Activated CD8-positive, alpha-beta memory T cell treated with anti-CD3 and anti-CD28 coated beads, Interleukin-2, amount 50 U/mL, for 4 hours (primary cell): ENCODE data around the gene ABHD8.
A peak's percentile ranks its signal among the peaks of the same experiment; 100 is the strongest.

Source experiments
- DNase-seq: peaks from one replicate; pipeline ENCODE4 v3.0.0-alpha.2; 2020

The ABHD8 gene

DNA sequence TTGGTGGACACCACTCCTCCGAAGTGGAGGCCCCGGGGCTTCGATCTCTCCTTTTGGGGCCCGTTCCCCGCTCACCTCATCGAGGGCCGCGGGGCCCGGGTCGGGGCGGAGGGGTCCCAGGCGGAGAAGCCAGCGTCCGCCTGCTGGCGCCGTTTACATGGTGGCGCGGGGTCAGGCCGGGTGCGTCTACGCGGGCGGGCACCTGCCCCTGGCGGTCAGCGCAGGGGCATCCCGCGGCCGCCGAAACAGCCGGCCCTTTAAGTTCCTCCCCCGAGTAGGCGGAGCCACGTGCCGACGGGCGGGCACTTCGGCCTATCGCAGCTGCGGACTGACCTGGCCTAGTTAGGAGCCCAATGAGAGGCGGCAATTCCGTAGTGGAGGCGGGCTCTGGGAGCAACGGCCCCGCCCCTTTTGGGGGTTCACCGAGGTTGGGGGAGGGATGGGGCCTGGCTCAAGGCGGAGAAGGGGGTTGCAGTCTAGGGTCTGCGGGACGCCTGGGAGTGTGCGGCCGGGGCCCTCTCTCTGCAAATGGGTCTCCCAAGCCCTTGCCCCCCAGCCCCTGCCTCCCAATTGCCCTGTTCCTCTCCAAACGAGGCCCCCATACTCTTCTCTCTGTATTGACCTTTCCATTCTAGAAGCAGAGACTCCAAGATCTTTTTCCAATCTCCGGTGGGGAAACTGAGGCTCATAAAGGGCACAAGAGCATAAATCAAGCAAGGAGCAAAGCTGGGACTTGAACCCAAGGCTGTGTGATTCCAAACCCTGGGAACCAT is at the start of gene ABHD8:
TSS of gene ABHD8 (minus strand) at position 259 of the 773 bp plus-strand sequence. CDS start 1,809 bp downstream, outside the sequence.
- peak; percentile 93 for DNase-seq

GRCh38 chr19:17352608-17353280 is 49.5 kb upstream of the ABHD8 start:
- no peak for DNase-seq

DNA sequence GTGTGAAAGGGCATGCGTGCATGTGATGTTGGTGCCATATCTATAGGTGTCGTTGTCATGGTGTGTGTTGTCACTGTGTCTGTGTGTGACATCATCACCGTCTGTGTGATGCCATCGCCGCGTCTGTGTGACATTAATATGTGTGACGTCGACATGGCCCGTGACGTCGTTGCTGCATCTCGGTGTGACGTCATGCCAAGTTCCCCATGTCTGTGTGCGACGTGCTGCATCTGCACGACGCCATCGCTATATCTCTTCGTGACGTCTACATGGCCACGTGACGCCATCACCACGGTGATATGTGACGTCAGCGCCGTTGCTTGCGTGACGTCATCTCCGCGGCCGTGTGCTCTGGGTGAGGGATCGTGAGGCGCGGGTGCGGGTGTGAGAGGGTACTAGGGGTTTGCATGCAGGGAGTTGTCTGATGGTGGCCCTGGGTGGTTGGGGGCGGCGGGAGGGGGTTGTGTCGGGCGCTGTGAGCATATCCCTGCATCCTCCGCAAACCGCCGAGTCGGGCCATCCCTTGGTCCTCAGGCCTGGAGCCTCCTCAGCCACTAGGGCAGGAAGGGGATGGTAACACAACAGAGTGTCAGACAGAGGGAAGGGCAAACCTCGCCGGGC is 48.7 kb upstream of the ABHD8 start:
- no peak for DNase-seq

DNA sequence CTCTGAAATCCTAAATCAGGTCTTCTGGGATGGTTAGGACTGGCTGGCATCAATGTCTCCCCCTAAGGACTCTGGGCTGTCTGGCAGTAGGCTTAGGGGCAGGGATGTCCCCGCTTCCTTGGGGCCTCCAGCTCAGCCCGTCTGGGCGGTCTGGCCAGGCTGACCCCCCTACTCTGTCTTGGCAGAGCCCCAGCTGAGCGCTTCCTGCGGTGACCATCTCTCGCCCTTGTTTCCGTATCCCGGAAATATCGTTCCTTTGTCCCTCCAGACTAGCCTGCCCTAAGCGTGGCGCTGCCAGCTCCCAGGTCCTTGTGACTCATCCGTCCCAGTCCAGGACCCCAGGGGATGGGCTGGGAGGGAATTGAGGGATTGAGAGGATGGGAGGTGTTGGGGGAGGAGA is 45.5 kb upstream of the ABHD8 start:
- no peak for DNase-seq

- no peak for DNase-seq
Measured at GRCh38 chr19:17347877-17348276, 44.7 kb upstream of the ABHD8 start.

DNA sequence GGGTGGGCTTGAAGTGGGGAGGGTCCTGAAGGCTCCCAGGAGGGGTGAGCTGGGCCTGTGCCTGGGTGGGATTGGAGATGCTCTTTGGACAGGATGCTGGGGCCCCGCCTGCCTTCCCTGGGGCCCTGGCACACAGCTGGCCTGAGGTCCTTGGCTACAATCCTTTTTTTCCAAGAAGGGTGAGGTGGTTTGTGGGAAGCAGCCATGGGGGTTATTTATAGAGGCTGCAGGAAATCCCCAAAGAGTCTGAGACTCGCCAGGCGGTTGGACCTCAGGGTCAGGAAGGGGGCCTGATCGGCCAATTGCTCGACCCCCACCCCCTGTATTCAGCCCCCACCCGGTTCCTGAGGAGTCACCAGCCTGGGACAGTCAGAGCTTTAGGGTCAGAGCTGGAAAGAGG is 44.1 kb upstream of the ABHD8 start:
- no peak for DNase-seq

- DNase-seq = peak; percentile 79
Measured at GRCh38 chr19:17346109-17346671, 43.0 kb upstream of the ABHD8 start.

DNA sequence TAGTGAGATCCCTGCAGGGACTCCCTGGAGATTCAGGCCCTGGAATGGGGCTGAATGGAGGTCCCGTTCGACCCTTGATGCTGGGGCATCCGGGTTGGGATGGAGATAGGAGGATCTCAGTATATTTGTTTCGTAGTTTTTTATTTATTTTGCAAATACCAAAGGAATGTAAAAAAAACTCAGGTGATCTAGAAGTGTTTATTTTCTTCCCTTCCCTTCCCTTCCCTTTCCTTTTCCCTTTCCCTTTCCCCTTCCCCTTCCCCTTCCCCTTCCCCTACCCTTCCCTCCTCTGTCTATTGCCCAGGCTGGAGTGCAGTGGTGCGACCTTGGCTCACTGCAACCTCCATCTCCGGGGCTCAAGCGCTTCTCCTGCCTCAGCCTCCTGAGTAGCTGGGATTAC is 38.6 kb upstream of the ABHD8 start:
- no peak for DNase-seq

DNA sequence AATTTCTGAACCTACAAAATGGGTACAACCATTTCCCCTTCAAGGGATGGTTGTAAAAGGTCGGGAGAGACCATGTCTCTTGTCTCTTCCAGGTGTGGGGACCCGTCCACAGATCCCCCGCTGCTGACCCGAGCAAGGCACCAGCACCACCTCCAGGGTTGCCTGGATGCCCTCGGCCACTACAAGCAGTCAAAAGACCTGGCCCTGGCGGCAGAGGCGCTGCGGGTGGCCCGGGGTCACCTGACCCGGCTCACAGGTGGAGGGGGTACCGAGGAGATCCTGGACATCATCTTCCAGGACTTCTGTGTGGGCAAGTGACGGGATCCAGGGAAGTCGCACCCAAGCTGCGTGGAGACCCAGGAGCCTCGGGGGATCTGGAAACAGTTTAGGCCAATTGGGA is 38.2 kb upstream of the ABHD8 start:
- DNase-seq = no peak

- DNase-seq = no peak
Measured at GRCh38 chr19:17340871-17341357, 37.7 kb upstream of the ABHD8 start.

GRCh38 chr19:17340302-17340870 is 37.2 kb upstream of the ABHD8 start:
- no peak for DNase-seq

- no peak for DNase-seq
Measured at GRCh38 chr19:17339088-17339741, 36.0 kb upstream of the ABHD8 start.

DNA sequence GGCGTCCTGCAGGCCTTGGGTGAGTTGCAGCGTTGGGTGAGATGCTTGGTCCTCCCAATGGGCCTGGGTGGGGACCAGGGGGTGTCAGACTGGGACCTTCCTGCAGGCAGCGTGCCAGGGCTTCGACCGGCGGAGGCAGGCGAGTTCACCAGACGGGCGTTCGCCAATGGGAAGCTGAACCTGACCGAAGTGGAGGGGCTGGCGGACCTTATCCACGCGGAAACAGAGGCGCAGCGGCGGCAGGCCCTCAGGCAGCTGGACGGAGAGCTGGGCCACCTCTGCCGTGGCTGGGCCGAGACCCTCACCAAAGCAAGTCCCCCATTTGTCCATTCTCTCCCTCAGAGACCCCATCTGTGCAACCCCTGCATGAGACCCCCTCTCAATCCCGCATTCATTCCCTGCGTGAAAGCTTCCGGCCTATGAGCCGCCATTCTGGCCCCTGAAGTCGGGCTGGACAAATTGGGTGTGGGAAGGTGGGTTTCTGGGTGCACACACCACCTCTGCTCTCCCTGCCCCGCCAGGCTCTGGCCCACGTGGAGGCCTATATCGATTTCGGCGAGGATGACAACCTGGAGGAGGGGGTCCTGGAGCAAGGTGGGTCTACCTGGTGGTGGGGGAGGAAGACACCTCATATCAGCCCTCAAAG is 35.3 kb upstream of the ABHD8 start:
- DNase-seq = no peak

GRCh38 chr19:17337675-17338432 is 34.6 kb upstream of the ABHD8 start:
- peak; percentile 38 for DNase-seq

DNA sequence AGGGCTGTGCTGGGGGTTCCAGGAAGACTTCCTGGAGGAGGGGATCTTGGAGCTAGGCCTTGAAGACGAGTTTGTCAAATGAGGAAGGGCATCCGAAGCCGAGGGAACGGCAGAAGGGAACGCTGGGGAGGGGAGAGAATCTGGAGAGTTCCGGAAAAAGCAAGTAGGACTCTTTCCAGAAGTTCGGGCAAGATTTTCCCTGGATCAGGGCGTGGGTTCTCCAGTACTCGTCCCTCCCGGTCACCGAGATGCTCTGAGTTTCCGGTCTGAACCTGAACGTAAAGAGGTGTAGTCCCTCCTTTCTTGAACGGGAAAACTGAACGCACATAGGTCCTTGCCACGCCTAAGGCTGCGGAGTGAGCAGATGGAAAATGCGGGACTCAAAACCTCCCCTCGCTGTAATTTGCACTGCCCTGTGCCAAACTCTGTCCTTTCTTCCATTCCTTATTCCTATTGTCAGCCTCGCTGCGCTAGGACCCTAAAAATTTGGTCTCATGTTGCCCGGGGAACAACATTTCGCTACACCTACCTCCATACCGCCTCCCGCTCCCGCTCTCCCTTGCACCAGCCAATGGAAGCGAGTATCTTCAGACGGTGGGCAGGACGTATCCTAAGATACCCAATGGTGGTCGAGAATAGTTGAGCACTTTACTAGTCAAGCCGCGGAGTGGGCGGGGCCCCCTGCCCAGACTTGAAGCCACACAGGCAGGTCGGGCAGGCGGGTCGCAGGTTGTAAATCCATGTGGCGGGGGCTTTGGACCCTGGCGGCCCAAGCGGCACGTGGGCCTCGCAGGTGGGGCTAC is 33.8 kb upstream of the ABHD8 start, which contains the start of gene GTPBP3:
TSS of gene GTPBP3 (plus strand) at position 682 of the 803 bp plus-strand sequence. CDS start at position 741, 59 bp downstream.
- peak; percentile 96 for DNase-seq

DNA sequence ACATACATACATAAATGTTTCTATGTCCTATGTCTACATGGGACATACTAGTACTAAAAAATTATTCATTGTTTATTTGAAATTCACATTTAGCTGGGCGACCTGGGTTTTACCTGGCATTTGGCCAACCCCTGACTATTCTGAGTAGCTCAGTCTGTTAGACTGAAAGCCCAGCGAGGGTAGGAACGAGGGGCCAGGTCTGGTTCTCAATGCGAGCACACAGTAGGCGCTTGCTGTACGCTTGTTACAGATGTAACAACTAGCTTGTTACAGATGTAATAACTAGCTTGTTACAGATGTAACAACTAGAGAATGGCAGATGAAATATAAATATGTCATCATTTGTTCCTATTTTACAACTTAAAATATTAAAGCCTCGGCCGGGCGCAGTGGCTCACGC is 32.4 kb upstream of the ABHD8 start:
- no peak for DNase-seq

GRCh38 chr19:17334414-17335409 is 31.5 kb upstream of the ABHD8 start, which contains the start of gene ANO8:
ANO8 (minus strand) TSS chr19:17334855; CDS start chr19:17334670, 185 bp downstream.
- DNase-seq = peak; percentile 96

DNA sequence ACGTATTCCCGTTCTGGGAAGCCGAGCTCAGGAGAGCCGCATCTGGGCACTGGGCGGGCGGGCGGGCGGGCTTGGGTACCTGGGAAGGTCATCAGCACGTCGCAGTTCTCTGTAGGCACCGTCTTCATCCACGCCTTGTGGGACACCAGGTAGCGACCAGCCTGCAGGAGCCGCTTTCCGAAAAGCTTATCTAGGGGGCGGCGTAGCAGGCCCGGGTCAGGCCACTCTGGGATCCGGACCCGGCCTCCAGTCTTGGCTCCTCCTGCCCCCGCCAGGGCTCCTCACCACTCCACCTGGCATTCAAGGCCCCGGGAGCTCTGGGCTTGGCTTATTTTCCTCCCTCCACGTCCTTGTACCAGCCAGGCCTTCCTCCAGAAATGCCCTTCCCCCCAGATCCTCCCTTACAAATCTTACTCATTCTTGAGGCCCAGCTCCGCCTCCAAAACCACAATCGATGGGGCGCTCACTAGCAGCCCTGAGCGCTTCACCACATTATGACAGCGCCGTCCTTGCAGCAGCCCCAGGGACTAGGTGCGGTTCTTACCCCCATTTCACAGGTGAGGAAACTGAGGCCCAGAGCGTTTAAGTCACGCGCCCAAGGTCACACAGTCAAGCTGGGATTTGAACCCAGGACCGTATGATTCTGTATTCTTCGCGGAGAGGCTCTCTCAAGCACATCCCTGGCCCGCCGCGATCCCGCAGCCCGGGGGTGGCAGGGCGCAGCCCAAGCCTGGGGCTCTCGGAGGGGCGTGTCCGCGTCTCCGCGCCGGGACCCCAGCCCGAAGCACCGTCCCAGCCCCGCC is 30.6 kb upstream of the ABHD8 start:
- peak; percentile 78 for DNase-seq
